HL-60 (cell line): ENCODE measurements around the gene EPN2.

Source experiments
- DNase-seq, 2 experiments: peaks; one replicate each; pipeline ENCODE4 v3.0.0-alpha.2; 2010 to 2020; ENCODE audit warnings: low read depth in 1 of 2, low spot score in 1 of 2
- H3K27ac ChIP-seq: fragments of 250-450 bp; sonication (Bioruptor Pico); replicated peaks from 2 replicates; pipeline ENCODE4 v1.5.1; 2020; ENCODE audit warnings: mild to moderate bottlenecking, moderate library complexity
- H3K27me3 ChIP-seq: fragments of 250-450 bp; sonication (Bioruptor Pico); 2 replicates; pipeline ENCODE4 v1.5.1; 2021; ENCODE audit warnings: mild to moderate bottlenecking, moderate library complexity; ENCODE audit not compliant: insufficient read depth, poor library complexity, severe bottlenecking
- H3K4me3 ChIP-seq: replicated peaks from 2 replicates; pipeline ENCODE4 v1.5.1; 2011; ENCODE audit warnings: mild to moderate bottlenecking, control low read depth, low read length; ENCODE audit not compliant: insufficient read depth
- CTCF ChIP-seq: IDR thresholded peaks from one replicate; pipeline ENCODE4 v1.5.1; 2011; ENCODE audit warnings: low read length, control low read depth, inconsistent platforms; ENCODE audit not compliant: insufficient read depth
- GABPA ChIP-seq: IDR thresholded peaks from 2 replicates; pipeline ENCODE4 v1.6.1; 2012; ENCODE audit warnings: low read depth
- POLR2AphosphoS5 ChIP-seq: IDR thresholded peaks from 2 replicates; pipeline ENCODE4 v1.6.1; 2012; ENCODE audit warnings: low read depth
- REST ChIP-seq: IDR thresholded peaks from 2 replicates; pipeline ENCODE4 v1.6.1; 2012; ENCODE audit warnings: low read depth; ENCODE audit not compliant: insufficient replicate concordance
- SPI1 ChIP-seq: IDR thresholded peaks from 2 replicates; pipeline ENCODE4 v1.6.1; 2012; ENCODE audit warnings: low read depth, mild to moderate bottlenecking, borderline replicate concordance

Gene EPN2

GRCh38 chr17:19244357-19244756, 7.2 kb downstream of the EPN2 start:
- TF ChIP-seq REST (no peak), CTCF (no peak), SPI1 (no peak), GABPA (no peak), POLR2AphosphoS5 (no peak)
- Histone ChIP-seq H3K27ac (no peak overlapping the region), H3K27me3 (no peaks in the 10 kb centered on the region), H3K4me3 (no peak overlapping the region)
- no peak for DNase-seq

GRCh38 chr17:19244781-19245180, 7.6 kb downstream of the EPN2 start:
- Histone ChIP-seq H3K27me3 (no peaks in the 10 kb centered on the region), H3K27ac (no peak overlapping the region), H3K4me3 (no peak overlapping the region)
- TF ChIP-seq SPI1 (no peak), CTCF (no peak), REST (no peak)
- DNase-seq, result no peak

GRCh38 chr17:19247473-19247872, 10.3 kb downstream of the EPN2 start:
- Histone ChIP-seq H3K27ac (no peak overlapping the region), H3K4me3 (no peak overlapping the region), H3K27me3 (no peaks in the 10 kb centered on the region)
- TF ChIP-seq GABPA (no peak), REST (no peak), SPI1 (no peak), CTCF (no peak), POLR2AphosphoS5 (no peak)
- DNase-seq, result no peak
